ENCODE results near the gene DNAH7. TPM values are rescaled to one million over a fixed set of nuclear protein-coding genes. Genes with fewer than 3 reads are reported as not detected.

The DNAH7 gene
- total and polyA plus RNA-seq, 2 donors (not counting 1 experiment from before 2014, with no cell fraction given) = 0.01 to 0.05 TPM

DNA sequence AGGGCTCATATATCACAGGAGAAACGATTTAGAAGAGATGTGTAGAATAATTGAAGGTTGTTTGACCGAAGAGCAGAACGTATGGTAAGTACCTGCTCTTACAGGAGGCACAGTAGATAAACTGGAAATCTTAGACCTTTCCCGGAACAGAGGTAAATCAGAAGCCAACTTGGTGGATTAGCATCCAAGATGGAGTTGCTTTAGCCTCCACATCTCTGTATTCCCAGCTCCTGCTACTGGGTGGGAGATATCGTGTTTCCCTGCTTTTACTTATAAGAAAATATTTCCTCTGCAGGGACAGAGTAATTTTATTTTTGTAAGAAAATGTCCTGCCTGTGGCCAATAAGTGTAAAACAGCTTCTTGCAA, 247.1 kb downstream of the DNAH7 start:
- DNase-seq (no peak), ATAC-seq (ENCODE audit: low read depth) (no peak)
- Histone ChIP-seq H3K9ac (ENCODE audit: low read length) (no peak overlapping the region), H3K27me3 (replicated peaks in 1 of 4; ENCODE audit: control extremely low read depth in 1 of 4, control insufficient read depth in 3 of 4, insufficient read depth in 4 of 4, low read length in 3 of 4) (no peaks in the 10 kb centered on the region), H3K36me3 (replicated peaks in 1 of 2; ENCODE audit: control extremely low read depth in 1 of 2, control insufficient read depth in 1 of 2, extremely low read depth in 1 of 2, insufficient read depth in 2 of 2, low read length in 1 of 2) (no peaks in the 10 kb centered on the region), H2AFZ (ENCODE audit: insufficient read depth, low read depth, low read length, poor library complexity, severe bottlenecking) (no peak overlapping the region), H3K79me2 (ENCODE audit: control insufficient read depth, insufficient read depth, low read length) (no peaks in the 10 kb centered on the region), H4K20me1 (ENCODE audit: control insufficient read depth, insufficient read depth, low read length, poor library complexity, severe bottlenecking) (no peaks in the 10 kb centered on the region), H3K4me2 (replicated peaks; ENCODE audit: low read depth, low read length, poor library complexity, severe bottlenecking) (no peak overlapping the region), H3K27ac (ENCODE audit: low read length in 2 of 2) (no peak overlapping the region), H3K4me1 (ENCODE audit: control insufficient read depth in 2 of 2, insufficient read depth in 2 of 2, low read length in 2 of 2) (no peaks in the 10 kb centered on the region), H3K9me3 (ENCODE audit: control extremely low read depth in 1 of 3, control insufficient read depth in 2 of 3, insufficient read depth in 1 of 3, low read length in 2 of 3) (no peaks in the 10 kb centered on the region), H3K4me3 (ENCODE audit: control extremely low read depth in 1 of 5, extremely low read depth in 1 of 5, insufficient read depth in 1 of 5, low read depth in 2 of 5, low read length in 4 of 5) (no peak overlapping the region)
- H3K27ac Mint-ChIP-seq = no peak overlapping the region
- WGBS (ENCODE audit: insufficient coverage) = 89% methylated on average over 2 of the region's 5 CpGs
- no peak overlapping the region for H3K4me3 Mint-ChIP-seq
- CTCF ChIA-PET = no interaction called here
- H3K4me1 Mint-ChIP-seq = no peaks in the 10 kb centered on the region
- H3K9me3 Mint-ChIP-seq (ENCODE audit: insufficient read depth) = no peaks in the 10 kb centered on the region
- H3K27me3 Mint-ChIP-seq = peaks cover 7% of the 10 kb centered on the region
- intact Hi-C loops (cut with micrococcal nuclease) = no loop called here
- POLR2A ChIA-PET = no interaction called here
- TF ChIP-seq EZH2 (IDR thresholded peaks at IDR 0.05; ENCODE audit: borderline replicate concordance, insufficient read depth, low read depth, low read length, poor library complexity, severe bottlenecking) (no peak), CTCF (IDR thresholded peaks at IDR 0.05) (no peak)

DNA sequence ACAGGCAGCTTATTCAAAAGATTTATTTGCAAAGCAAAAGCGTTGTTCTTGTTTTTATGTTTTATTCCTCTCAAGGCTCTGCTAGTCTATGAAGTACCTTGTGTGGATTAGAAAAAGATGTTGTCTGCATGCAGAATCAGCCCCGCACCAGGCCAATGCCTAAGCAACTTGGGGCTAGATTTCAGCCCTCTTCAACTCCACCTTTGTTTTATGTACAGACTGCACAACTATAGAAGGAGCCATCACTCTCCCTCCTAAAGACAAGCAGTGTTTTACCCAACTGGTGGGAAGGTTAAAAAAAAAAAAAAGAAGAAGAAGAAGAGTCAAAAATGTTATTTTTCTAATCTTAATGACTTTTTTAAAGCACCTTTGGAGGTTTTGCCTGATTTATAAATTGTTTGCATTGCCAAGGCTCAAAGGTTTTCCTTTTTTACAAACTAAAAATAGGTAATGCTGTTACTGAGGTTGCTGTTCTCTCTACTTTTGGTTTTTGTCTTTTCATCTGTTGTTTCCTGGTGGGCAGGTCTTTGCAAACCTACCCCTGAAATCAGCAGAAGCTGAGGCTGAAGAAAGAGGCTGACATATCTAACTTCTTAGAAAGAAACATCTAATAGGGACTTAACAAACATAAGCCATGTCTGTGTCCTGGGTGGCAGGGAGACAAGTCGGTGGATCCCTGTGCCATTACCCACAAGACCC, 247.6 kb downstream of the DNAH7 start:
- peaks cover 7% of the 10 kb centered on the region for H3K27me3 Mint-ChIP-seq
- H3K9me3 Mint-ChIP-seq (ENCODE audit: insufficient read depth) = no peaks in the 10 kb centered on the region
- no peaks in the 10 kb centered on the region for H3K79me2 ChIP-seq (ENCODE audit: control insufficient read depth, insufficient read depth, low read length)
- H3K36me3 ChIP-seq (replicated peaks in 1 of 2; ENCODE audit: control extremely low read depth in 1 of 2, control insufficient read depth in 1 of 2, extremely low read depth in 1 of 2, insufficient read depth in 2 of 2, low read length in 1 of 2) = no peaks in the 10 kb centered on the region
- H3K27me3 ChIP-seq (replicated peaks in 1 of 4; ENCODE audit: control extremely low read depth in 1 of 4, control insufficient read depth in 3 of 4, insufficient read depth in 4 of 4, low read length in 3 of 4) = no peaks in the 10 kb centered on the region
- no peak overlapping the region for H3K4me3 ChIP-seq (ENCODE audit: control extremely low read depth in 1 of 5, extremely low read depth in 1 of 5, insufficient read depth in 1 of 5, low read depth in 2 of 5, low read length in 4 of 5)
- no peak overlapping the region for H3K4me2 ChIP-seq (replicated peaks; ENCODE audit: low read depth, low read length, poor library complexity, severe bottlenecking)
- CTCF ChIA-PET = no interaction called here
- no peak for TF ChIP-seq EZH2 (IDR thresholded peaks at IDR 0.05; ENCODE audit: borderline replicate concordance, insufficient read depth, low read depth, low read length, poor library complexity, severe bottlenecking)
- no peak for TF ChIP-seq CTCF (IDR thresholded peaks at IDR 0.05)
- intact Hi-C loops (cut with micrococcal nuclease) = no loop called here
- DNase-seq (no peak), ATAC-seq (ENCODE audit: low read depth) (no peak)
- no peaks in the 10 kb centered on the region for H3K4me1 ChIP-seq (ENCODE audit: control insufficient read depth in 2 of 2, insufficient read depth in 2 of 2, low read length in 2 of 2)
- no peak overlapping the region for H3K9ac ChIP-seq (ENCODE audit: low read length)
- no peak overlapping the region for H3K27ac Mint-ChIP-seq
- no peak overlapping the region for H2AFZ ChIP-seq (ENCODE audit: insufficient read depth, low read depth, low read length, poor library complexity, severe bottlenecking)
- H3K9me3 ChIP-seq (ENCODE audit: control extremely low read depth in 1 of 3, control insufficient read depth in 2 of 3, insufficient read depth in 1 of 3, low read length in 2 of 3) = no peaks in the 10 kb centered on the region
- POLR2A ChIA-PET = no interaction called here
- no peak overlapping the region for H3K4me3 Mint-ChIP-seq
- H4K20me1 ChIP-seq (ENCODE audit: control insufficient read depth, insufficient read depth, low read length, poor library complexity, severe bottlenecking) = no peaks in the 10 kb centered on the region
- no peaks in the 10 kb centered on the region for H3K4me1 Mint-ChIP-seq
- no CpG with 5 or more reads among the region's 3 CpGs for WGBS (ENCODE audit: insufficient coverage)
- H3K27ac ChIP-seq (ENCODE audit: low read length in 2 of 2) = no peak overlapping the region
